ENCODE data around the gene GUCY1A2.
"Not testable (repeated sequence)": the region's sequence is repeated elsewhere in the genome, so short reads cannot be mapped to it uniquely, and the experiment has no call there.

GUCY1A2 gene

DNA sequence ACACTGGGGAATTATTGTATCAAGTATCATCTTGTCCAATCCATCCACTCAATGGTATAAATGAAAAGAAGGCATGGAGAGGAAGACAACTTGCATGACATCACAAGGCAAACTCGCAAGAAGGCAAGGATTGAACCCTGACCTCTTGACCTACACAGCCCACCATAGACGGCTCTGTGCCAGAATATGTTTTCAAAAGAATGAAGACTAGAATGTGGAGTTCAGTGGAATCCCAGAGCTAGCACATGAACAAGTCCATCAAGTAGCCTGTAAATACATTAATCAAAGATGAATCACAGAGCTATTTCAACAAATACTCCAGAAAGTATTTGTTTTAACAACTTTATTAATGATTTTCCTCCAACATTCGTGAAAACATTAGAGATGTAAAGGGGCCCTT is 189.7 kb downstream of the GUCY1A2 start:
- DNase-seq = no peak

DNA sequence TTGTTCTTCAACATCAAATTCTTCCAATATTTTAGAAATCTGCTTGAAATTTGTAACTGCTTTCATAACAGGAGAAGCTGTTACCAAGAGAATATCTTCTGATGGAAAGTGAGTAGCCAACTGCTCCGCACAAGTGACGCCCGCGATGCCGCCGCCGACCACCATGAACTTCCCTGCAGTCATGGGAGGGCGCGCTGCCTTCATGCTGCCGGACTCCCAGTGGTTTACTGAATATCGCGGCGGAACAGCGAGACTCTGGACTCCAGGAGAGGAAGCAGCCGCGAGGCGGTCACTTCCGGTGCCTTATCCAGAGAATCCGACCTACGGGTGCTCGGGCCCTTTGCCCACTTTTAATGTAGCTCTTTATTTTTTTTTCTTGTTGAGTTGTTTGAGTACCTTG is 190.6 kb downstream of the GUCY1A2 start:
- DNase-seq = no peak

DNA sequence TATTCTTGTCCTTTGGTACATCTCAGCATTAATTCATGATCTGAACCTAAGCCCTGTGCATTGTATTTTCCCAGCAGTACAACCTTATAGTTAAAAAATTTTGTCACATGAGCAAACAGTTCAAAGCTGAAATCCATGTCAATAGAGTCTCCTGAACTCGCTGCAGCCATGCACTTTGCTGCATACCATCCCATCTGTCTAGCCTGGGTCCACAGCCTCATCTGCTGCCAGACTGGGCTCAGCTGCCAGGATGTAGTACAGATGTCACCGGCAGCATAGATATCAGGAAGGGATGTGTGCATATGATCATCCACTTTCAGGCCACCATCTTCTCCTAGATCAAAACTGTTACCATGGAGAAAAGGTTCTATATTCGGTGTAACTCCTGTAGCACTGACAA is 191.7 kb downstream of the GUCY1A2 start:
- not testable (repeated sequence) for DNase-seq

DNA sequence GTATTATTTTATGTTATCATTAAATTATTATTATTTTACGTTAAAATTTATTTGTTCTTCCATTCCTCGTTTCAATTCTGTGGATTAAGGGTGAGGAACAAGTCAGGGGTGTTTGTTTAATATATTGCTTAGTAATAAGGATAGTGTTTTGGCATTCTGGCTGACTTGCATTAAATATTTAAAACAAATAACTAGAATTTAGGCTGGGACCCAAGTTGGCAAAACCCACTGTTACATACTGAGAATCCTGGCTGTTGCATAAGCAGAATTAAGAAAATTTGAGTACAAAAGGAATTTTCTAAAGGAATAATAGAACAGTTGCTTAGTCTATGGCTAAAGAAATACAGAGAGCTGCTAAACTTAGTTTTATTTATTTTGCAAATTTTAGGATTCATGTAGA is 196.4 kb downstream of the GUCY1A2 start:
- no peak for DNase-seq

DNA sequence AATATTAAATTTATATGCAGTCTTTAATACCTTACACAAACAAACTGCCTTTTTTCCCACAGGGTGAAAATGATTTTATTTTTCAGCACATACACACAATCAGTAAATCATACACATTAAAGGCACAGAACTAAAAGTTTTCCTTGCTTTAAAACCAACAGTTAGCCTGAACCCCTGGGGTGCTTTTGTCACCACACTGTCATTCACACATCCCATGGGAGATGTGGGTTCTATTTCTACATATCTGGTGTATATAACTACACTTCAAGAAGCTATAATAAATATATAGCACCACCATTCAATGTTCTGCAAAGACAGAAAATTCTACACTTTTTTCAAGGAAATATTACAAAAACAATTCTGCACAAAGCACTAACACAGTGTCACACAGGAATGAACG is 197.0 kb downstream of the GUCY1A2 start:
- DNase-seq = no peak

DNA sequence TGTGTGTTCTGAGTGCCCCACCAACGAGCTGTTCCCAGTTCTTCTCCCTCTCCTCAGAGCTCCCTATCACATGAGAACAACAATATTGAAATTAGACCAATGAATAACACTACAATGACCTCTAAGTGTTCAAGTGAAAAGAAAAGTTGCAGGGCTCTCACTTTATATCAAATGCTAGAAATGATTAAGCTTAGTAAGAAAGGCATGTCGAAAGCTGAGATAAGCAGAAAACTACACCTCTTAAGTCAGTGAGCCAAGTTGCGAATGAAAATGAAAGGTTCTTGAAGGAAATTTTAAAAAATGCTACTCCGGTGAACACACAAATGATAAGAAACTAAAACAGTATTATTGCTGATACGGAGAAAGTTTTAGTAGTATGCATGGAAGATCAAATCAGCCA is 199.8 kb downstream of the GUCY1A2 start:
- no peak for DNase-seq

DNA sequence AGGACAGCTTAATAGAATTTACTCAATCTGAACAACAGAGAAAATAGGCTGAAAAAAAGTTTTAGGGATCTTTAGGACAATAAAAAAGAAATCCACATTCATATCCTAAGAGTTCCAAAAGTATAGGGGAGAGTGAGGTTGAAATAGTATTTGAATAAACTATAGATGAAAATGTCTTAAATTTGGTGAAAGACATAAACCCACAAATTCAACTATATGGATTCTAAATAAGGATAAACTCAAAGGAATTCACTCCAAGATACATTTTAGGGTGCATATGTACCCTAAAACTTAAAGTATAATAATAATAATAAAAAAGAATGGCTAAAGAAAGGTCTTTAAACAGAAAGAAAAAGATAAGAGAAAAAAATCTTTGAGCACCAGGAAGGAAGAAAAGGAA is 203.1 kb downstream of the GUCY1A2 start:
- DNase-seq = no peak

DNA sequence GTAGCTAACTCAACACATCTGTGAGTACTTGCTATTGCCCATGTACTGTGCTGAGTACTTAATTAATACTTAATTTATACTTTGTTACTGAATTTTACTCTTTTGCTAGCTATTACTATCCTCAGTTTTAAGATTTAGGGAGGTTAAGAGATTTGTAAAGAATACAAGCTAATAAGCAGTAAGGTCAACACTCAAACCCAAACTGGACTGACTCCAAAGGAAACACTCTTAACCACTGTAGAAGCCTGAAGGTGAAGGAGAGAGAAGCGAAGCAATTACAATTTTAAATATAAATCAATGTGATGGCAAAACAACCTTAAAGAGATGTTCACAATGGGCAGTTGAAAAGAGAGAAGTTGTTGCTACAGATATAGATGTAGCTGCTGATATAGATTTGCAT is 204.5 kb downstream of the GUCY1A2 start:
- DNase-seq = no peak

DNA sequence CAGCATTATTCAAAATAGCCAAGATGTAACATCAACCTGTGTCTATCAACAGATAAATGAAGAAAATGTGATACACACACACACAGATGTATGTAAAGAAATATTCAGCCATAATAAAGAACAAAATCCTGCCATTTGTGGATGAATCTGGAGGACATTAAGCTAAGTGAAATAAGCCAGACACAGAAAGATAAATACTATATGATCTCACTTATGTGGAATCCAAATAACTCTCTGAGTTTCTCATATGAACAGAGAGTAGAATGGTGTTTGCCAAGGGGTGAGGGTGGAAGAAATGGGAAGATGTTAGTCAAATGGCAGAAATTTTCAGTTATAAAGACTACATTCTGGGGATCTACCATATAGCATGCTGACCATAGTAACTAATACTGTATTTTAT is 224.2 kb downstream of the GUCY1A2 start:
- DNase-seq = no peak

DNA sequence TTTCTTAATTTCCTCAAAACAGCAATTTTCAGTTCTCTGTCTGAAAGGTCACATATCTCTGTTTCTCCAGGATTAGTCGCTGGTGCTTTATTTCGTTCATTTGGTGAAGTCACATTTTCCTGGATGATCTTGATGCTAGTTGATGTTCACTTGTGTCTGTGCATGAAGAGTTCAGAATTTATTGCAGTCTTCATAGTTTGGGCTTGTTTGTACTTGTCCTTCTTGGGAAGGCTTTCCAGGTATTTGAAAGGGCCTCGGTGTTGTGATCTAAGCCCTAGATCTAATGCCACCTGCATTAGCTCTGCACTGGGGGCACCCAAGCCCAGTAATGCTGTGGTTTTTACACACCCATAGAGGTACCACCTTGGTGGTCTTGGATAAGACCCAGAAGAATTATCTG is 228.9 kb downstream of the GUCY1A2 start:
- no peak for DNase-seq

DNA sequence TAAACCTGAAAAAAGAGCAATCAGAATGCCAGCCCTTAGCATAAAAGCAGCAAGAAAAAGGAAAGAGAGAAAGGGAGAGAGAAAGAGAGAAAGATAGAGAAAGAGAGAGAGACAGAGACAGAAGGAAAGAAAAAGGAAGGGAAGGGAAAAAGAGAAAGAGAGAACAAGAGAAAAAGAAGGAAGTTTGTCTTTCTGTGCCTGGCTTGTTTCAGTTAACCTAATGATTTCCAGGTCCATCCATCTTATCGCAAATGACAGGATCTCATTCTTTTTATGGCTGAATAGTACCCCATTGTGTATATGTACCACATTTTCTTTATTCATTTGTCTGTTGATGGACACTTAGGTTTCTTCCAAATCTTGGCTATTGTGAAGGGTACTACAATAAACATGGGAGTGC is 230.8 kb downstream of the GUCY1A2 start:
- no peak for DNase-seq

DNA sequence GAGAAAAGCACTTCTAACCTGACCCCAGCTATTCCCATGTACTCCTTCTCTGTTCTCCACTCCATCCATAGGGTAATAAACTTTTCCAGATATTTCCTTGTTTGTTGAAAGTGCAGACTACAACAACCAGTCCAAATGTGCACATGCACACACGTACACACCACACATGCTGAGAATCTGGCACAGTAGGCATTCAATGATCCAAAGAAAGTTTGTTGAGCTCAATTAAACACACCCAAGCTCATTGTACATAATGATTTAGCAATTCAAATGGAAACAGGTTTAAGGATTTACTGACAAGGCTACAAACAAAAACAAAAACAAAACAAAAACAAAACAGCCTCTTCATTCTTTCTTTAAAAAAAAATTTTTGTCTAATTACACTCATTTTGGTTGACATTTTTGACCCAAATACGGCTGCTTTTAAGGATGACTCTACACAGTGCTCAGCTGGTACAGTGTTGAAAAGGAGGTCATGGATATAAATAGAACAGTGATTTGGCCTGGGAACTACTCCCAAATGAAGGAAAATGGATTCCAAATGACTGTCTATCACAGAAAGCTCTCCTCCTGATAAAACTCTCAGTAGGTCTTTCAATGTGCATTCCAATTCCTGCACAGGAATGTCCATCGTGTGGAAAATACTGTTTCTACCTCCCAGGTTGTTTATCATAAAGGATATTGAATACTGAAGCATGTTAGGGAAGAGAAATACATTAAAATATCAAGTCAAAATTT is 232.2 kb downstream of the GUCY1A2 start:
- DNase-seq = no peak

DNA sequence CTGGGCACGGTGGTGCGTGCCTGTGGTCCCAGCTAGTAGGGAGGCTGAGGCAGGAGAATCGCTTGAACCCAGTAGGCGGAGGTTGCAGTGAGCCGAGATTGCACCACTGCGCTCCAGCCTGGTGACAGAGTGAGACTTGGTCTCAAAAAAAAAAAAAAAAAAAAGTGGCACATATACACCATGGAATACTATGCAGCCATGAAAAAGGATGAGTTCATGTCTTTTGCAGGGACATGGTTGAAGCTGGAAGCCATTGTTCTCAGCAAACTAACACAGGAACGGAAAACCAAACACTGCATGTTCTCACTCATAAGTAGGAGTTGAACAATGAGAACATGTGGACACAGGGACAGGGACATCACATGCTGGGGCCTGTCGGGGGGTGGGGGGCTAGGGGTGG is 241.0 kb downstream of the GUCY1A2 start:
- not testable (repeated sequence) for DNase-seq

DNA sequence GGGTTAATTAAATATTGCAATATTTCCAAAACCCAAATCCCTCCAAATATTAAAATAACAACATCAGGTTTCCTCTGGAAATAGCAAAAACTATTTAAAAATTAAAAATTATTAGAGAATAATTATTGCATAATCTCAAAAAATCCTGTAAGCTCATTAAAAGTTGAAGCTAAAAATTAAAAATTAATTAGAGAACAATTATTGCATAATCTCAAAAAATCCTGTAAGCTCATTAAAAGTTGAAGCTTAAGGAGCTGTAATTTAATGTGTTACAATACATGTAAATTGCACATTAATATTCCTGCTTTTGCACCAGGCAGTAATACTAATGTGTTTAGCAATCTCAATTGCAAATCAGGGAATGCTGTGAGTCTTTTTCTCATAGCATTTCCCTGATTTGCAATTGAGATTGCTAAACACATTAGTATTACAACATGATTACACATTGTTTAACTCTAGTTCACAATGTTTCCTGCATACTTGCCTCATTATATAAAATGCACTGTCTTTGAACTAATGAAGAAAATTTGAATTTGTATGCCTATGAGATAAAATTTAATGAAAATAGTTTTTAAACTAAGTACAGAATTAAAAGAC is 247.7 kb downstream of the GUCY1A2 start:
- no peak for DNase-seq

DNA sequence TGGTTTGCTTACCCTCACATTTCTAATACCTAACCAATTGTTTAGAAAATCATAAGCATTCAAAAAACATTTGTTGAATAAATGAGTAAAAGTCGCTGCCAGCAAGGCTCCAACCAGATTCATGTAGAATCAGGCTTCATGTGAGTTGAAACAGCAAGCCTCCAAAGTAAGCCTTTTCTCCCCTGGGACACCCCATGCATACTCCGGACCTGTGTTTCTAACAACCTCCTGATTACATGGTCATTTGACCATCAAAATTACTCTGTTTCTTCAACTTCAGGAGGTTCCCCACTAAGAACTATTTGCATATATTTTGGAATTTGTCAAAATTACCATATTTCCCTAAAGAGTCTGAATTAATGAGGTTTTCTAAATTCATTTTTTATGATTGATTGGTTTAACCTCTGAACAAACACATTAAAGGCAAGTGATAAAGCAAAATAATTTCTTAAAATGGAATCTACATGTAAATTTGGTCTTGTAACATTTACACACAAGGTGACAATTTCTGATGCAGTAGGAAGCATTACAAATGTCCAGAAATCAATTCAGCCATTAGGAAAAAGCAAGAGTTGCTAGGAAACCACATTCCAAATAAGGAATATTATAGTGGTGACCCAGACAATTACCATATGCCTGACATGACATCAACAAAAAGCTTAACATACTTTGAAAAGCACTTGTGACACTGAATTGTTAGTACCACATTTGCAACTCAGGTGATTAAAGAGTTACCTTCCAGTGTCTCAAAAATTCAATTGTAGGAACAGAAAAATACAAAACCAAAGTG is 252.6 kb downstream of the GUCY1A2 start:
- no peak for DNase-seq

DNA sequence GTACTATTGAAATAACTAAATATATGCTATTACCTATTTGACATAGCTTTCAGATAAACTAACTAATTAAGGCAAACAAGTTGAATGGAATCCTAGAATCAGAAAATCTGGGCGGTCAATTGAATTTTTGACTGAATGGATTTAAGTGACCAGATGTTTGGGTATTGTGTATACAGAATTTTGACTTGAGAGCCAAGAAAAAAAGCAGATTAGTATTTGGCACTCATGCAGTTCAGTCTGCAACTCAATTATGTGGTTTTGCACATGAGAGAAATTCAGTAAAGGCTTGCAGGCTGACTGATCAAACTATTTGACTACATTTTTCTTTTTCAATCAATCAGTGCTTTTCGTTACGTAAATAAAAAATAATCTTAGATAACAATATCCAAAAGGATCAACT is 254.8 kb downstream of the GUCY1A2 start:
- DNase-seq = no peak

DNA sequence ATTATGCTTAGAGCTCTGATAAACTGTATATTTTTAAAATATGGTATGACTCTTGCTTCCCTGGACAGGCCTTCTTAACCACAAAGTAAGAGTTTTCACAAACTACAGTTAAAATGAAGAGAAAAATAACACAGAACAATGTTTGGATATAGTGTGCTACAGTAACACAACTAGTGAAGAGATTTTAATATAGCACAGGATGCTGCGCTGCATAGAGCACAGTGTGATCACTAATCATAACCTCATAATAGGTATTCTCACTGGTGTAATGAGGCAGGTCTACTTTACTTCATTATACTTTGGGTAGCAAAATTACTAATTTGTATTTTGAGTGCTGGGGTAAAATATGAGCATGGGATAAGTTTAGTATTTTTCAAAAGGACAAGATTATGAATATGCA is 256.5 kb downstream of the GUCY1A2 start:
- DNase-seq = no peak

DNA sequence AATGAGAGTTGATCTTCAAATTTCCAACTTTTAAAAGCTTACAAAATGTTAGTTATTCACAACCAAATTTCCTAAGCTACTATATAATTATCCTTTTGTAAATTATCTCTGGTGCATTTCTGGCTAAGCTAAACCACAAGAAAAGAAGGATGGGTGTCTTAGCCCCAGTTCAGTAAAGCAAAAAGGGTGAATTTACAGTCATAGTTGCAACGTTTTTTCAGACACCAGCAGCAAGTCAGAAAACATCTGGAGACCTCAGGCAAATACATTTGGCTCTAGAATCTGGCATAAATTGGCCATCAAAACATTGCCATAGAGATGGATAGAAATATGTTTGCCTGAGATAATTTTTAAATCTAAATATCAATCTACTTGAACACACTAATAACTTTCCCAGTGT is 257.0 kb downstream of the GUCY1A2 start:
- no peak for DNase-seq

DNA sequence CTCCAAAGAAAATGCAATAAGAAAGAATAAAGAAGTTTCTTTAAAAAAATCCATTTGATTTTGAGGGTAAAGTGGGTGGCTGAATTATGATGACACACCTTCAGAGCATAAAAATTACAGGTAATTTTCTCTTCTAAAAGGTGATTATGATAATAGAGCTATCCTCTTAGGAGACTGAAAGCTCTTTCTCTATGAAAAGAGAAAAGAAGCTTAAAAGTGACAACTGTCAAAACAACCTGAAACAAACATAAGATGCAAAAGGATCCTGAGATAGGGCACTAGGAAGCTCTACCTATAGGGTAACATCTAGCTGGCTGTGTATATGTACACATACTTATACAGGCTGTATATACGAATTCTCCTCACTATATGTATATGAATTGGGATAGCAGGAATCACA is 270.2 kb downstream of the GUCY1A2 start:
- no peak for DNase-seq

DNA sequence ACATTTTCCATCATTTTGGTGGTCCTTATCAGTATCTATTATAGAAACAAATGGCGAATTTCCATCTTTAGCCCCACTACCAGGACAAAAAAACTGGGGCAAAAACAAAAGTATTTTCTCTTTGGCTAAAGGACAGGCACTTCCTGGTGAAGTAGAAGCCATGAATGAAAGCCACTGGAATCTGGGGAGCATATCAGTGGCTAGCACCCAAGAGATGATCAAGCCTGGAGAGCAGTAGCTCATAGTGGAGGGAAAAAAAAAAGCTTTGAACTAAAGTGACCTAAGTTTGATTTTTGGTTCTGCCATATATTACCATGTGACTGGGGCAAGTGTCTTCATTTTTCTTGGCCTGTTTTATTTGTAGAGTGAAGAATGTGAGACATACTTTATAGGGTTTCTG is 272.3 kb downstream of the GUCY1A2 start:
- DNase-seq = no peak

DNA sequence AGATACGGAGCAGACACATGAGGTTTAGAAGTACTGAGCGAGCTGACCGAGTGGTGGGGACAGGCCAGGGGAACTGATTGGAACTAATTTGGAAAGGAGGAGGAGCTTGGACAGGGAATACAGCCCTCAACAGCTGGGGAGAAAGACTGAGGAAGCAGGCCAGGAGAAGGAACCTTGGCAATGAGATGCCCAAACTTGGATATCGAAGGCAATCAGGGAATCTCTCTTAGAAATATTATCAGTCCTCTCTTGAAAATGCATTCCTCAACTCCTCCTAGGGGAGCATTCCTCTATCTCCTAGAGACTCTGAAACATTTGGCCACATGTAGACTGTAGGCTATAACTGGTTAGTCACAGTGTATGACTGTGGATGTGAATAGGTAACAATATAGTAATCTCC is 284.6 kb downstream of the GUCY1A2 start:
- no peak for DNase-seq

DNA sequence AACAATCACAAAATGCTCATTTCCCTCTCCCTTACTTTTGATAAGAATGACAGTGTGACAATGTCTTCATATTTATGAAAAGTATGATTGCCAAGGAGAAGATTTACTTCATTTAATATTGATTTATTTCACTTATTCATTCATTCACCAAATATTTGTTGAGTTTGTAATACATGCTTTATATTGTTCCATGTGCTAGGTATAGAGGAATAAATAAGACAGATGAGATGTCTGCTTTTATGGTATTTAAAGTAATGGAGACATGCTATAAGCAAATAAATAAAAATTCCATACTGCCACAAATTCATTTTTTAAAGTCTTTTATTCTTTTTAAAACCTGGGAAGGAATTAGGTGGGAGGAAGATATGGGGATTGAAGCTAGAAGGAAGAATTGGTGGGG is 289.4 kb downstream of the GUCY1A2 start:
- no peak for DNase-seq

DNA sequence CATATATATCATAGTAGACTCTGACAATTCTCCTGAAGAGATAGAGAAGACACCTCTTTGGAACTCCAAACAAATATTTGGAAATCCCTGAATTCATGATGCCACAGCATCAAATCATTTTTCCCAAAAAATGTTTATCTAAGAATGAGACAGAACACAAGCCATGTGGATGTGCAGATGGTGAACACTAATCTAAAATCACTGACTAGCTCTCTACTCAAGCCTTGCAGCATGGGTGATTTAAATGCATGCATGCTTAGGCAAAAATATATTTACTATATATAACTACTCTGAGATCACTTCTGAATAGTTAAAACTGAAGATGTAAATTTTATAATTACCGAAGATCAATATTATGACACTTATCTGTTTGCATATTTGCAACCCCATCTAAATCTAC is 289.9 kb downstream of the GUCY1A2 start:
- no peak for DNase-seq

DNA sequence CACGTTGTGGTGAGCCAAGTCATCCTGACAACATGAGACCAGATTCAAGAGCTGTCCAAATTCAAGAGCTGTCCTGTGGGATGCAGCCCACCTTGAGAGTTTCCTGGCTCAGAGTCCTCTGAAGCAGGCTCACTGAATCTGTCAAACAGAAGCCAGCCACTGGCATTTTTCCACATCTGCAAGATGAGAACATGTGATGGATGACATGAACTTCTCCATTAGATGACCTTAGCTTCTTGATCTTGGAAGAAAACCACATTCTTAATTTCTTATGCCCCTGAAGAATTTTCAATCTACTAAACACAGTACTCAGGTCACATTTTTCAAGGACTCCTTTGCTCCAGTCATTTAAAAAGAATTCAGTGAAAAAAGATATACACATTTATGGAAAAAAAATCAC is 291.0 kb downstream of the GUCY1A2 start:
- no peak for DNase-seq

Data from SW 1271 (cell line).